ENCODE measurements around the gene ITGA6.

ITGA6 gene

GRCh38 chr2:172427990-172428831 is 825 bp downstream of the ITGA6 start:
- Histone ChIP-seq H3K9me3 (no peaks in the 10 kb centered on the region), H3K27me3 (ENCODE audit: low read depth) (no peaks in the 10 kb centered on the region), H3K4me3 (peak overlapping the region; percentile 62), H3K4me1 (peaks cover 22% of the 10 kb centered on the region), H3K36me3 (replicated peaks) (no peaks in the 10 kb centered on the region)
- DNase-seq (ENCODE audit: low spot score in 2 of 2), result peak; percentile 39 to 73
- in situ Hi-C loops (cut with MboI; ENCODE audit: low sequenced_read_pairs), result no loop called here

GRCh38 chr2:172428832-172429210 is 1.4 kb downstream of the ITGA6 start:
- no peaks in the 10 kb centered on the region for H3K27me3 ChIP-seq (ENCODE audit: low read depth)
- DNase-seq (ENCODE audit: low spot score in 2 of 2), result no peak
- peak overlapping the region; percentile 62 for H3K4me3 ChIP-seq
- in situ Hi-C loops (cut with MboI; ENCODE audit: low sequenced_read_pairs), result no loop called here
- H3K9me3 ChIP-seq, result no peaks in the 10 kb centered on the region
- no peaks in the 10 kb centered on the region for H3K36me3 ChIP-seq (replicated peaks)
- H3K4me1 ChIP-seq, result peaks cover 22% of the 10 kb centered on the region

GRCh38 chr2:172429301-172429968 is 2.0 kb downstream of the ITGA6 start:
- Histone ChIP-seq H3K4me1 (peaks cover 25% of the 10 kb centered on the region), H3K27me3 (ENCODE audit: low read depth) (no peaks in the 10 kb centered on the region), H3K4me3 (peak overlapping the region; percentile 62), H3K9me3 (no peaks in the 10 kb centered on the region), H3K36me3 (replicated peaks) (no peaks in the 10 kb centered on the region)
- in situ Hi-C loops (cut with MboI; ENCODE audit: low sequenced_read_pairs), result no loop called here
- DNase-seq (ENCODE audit: low spot score in 2 of 2), result peak in 1 of 2 experiments; percentile 52

GRCh38 chr2:172430027-172430426 is 2.6 kb downstream of the ITGA6 start:
- H3K4me1 ChIP-seq, result peaks cover 31% of the 10 kb centered on the region
- in situ Hi-C loops (cut with MboI; ENCODE audit: low sequenced_read_pairs), result no loop called here
- no peaks in the 10 kb centered on the region for H3K9me3 ChIP-seq
- no peaks in the 10 kb centered on the region for H3K36me3 ChIP-seq (replicated peaks)
- H3K27me3 ChIP-seq (ENCODE audit: low read depth), result no peaks in the 10 kb centered on the region
- DNase-seq (ENCODE audit: low spot score in 2 of 2), result no peak
- H3K4me3 ChIP-seq, result no peak overlapping the region

- H3K4me1 ChIP-seq, result peaks cover 34% of the 10 kb centered on the region
- H3K36me3 ChIP-seq (replicated peaks), result no peaks in the 10 kb centered on the region
- no peak for DNase-seq (ENCODE audit: low spot score in 2 of 2)
Measured at GRCh38 chr2:172430678-172431077, 3.3 kb downstream of the ITGA6 start.

GRCh38 chr2:172431463-172431862 is 4.1 kb downstream of the ITGA6 start:
- peaks cover 34% of the 10 kb centered on the region for H3K4me1 ChIP-seq

More at GRCh38 chr2:172430678-172431077, 3.3 kb downstream of the ITGA6 start:
- in situ Hi-C loops (cut with MboI; ENCODE audit: low sequenced_read_pairs), result no loop called here
- Histone ChIP-seq H3K27me3 (ENCODE audit: low read depth) (no peaks in the 10 kb centered on the region), H3K9me3 (no peaks in the 10 kb centered on the region), H3K4me3 (no peak overlapping the region)

GRCh38 chr2:172431993-172432392 is 4.6 kb downstream of the ITGA6 start:
- no peaks in the 10 kb centered on the region for H3K9me3 ChIP-seq
- no peaks in the 10 kb centered on the region for H3K27me3 ChIP-seq (ENCODE audit: low read depth)
- DNase-seq (ENCODE audit: low spot score in 2 of 2), result no peak
- in situ Hi-C loops (cut with MboI; ENCODE audit: low sequenced_read_pairs), result no loop called here
- H3K4me1 ChIP-seq, result peaks cover 33% of the 10 kb centered on the region
- H3K36me3 ChIP-seq (replicated peaks), result no peaks in the 10 kb centered on the region
- H3K4me3 ChIP-seq, result no peak overlapping the region

More at GRCh38 chr2:172431463-172431862, 4.1 kb downstream of the ITGA6 start:
- Histone ChIP-seq H3K9me3 (no peaks in the 10 kb centered on the region), H3K27me3 (ENCODE audit: low read depth) (no peaks in the 10 kb centered on the region), H3K36me3 (replicated peaks) (no peaks in the 10 kb centered on the region), H3K4me3 (no peak overlapping the region)
- in situ Hi-C loops (cut with MboI; ENCODE audit: low sequenced_read_pairs), result no loop called here
- peak in 1 of 2 experiments; percentile 21 for DNase-seq (ENCODE audit: low spot score in 2 of 2)

GRCh38 chr2:172433144-172433543 is 5.8 kb downstream of the ITGA6 start:
- no peaks in the 10 kb centered on the region for H3K9me3 ChIP-seq

GRCh38 chr2:172434821-172435605 is 7.6 kb downstream of the ITGA6 start:
- Histone ChIP-seq H3K9me3 (no peaks in the 10 kb centered on the region), H3K27me3 (ENCODE audit: low read depth) (no peaks in the 10 kb centered on the region), H3K4me3 (no peak overlapping the region), H3K36me3 (replicated peaks) (no peaks in the 10 kb centered on the region), H3K4me1 (peaks cover 18% of the 10 kb centered on the region)
- in situ Hi-C loops (cut with MboI; ENCODE audit: low sequenced_read_pairs), result no loop called here
- peak; percentile 63 to 84 for DNase-seq (ENCODE audit: low spot score in 2 of 2)

More at GRCh38 chr2:172433144-172433543, 5.8 kb downstream of the ITGA6 start:
- H3K4me3 ChIP-seq, result no peak overlapping the region
- H3K27me3 ChIP-seq (ENCODE audit: low read depth), result no peaks in the 10 kb centered on the region
- no peak for DNase-seq (ENCODE audit: low spot score in 2 of 2)
- H3K36me3 ChIP-seq (replicated peaks), result no peaks in the 10 kb centered on the region
- in situ Hi-C loops (cut with MboI; ENCODE audit: low sequenced_read_pairs), result no loop called here
- peaks cover 31% of the 10 kb centered on the region for H3K4me1 ChIP-seq

- no peak overlapping the region for H3K4me3 ChIP-seq
- DNase-seq (ENCODE audit: low spot score in 2 of 2), result no peak
- H3K27me3 ChIP-seq (ENCODE audit: low read depth), result no peaks in the 10 kb centered on the region
- peaks cover 18% of the 10 kb centered on the region for H3K4me1 ChIP-seq
- H3K36me3 ChIP-seq (replicated peaks), result no peaks in the 10 kb centered on the region
- H3K9me3 ChIP-seq, result no peaks in the 10 kb centered on the region
- in situ Hi-C loops (cut with MboI; ENCODE audit: low sequenced_read_pairs), result no loop called here
Measured at GRCh38 chr2:172435606-172435911, 8.2 kb downstream of the ITGA6 start.

- in situ Hi-C loops (cut with MboI; ENCODE audit: low sequenced_read_pairs), result no loop called here
- Histone ChIP-seq H3K36me3 (replicated peaks) (no peaks in the 10 kb centered on the region), H3K27me3 (ENCODE audit: low read depth) (no peaks in the 10 kb centered on the region), H3K9me3 (no peaks in the 10 kb centered on the region), H3K4me1 (peaks cover 24% of the 10 kb centered on the region), H3K4me3 (no peak overlapping the region)
- DNase-seq (ENCODE audit: low spot score in 2 of 2), result no peak
Measured at GRCh38 chr2:172436889-172437288, 9.5 kb downstream of the ITGA6 start.

- in situ Hi-C loops (cut with MboI; ENCODE audit: low sequenced_read_pairs), result no loop called here
- no peak for DNase-seq (ENCODE audit: low spot score in 2 of 2)
- H3K9me3 ChIP-seq, result no peaks in the 10 kb centered on the region
- H3K27me3 ChIP-seq (ENCODE audit: low read depth), result no peaks in the 10 kb centered on the region
- H3K36me3 ChIP-seq (replicated peaks), result no peaks in the 10 kb centered on the region
- H3K4me3 ChIP-seq, result no peak overlapping the region
- peaks cover 30% of the 10 kb centered on the region for H3K4me1 ChIP-seq
Measured at GRCh38 chr2:172437419-172438341, 10.3 kb downstream of the ITGA6 start.
